Breast epithelium (tissue), 4 donors: ENCODE measurements around the gene UBL3. TPM values are rescaled to one million over a fixed set of nuclear protein-coding genes. Genes with fewer than 3 reads are reported as not detected.

Experiments
- DNase-seq, 2 donors: peaks; one replicate each; pipeline ENCODE4 v3.0.0-alpha.2; 2019; ENCODE audit warnings: low spot score in 2 of 2
- H3K27ac ChIP-seq, 2 donors: fragments of 200-600 bp; sonication (generic) in 1 of 2; one replicate each; pipeline ENCODE4 v1.5.1; 2016 to 2019; ENCODE audit warnings: mild to moderate bottlenecking in 1 of 2
- H3K27me3 ChIP-seq, 2 donors: fragments of 200-600 bp; sonication (generic) in 1 of 2; one replicate each; pipeline versions ENCODE4 v1.5.1 to v1.6.0; 2017 to 2019; ENCODE audit warnings: control low read depth in 1 of 2, mild to moderate bottlenecking in 1 of 2
- H3K36me3 ChIP-seq: fragments of 200-600 bp; one replicate; pipeline ENCODE4 v1.5.1; 2019
- H3K4me1 ChIP-seq, 2 donors: fragments of 200-600 bp; sonication (generic); one replicate each; pipeline ENCODE4 v1.5.1; 2016 to 2019; ENCODE audit warnings: control low read depth in 1 of 2
- H3K4me3 ChIP-seq, 3 donors: fragments of 200-600 bp; sonication (generic); 1 replicate in 2 of 3; 2 replicates in 1 of 3; pipeline ENCODE4 v1.5.1; 2016 to 2019; ENCODE audit warnings: mild to moderate bottlenecking in 3 of 3, moderate library complexity in 2 of 3
- H3K9me3 ChIP-seq, 2 donors: fragments of 200-600 bp; sonication (generic) in 1 of 2; one replicate each; pipeline ENCODE4 v1.5.1; 2016 to 2019; ENCODE audit warnings: control low read depth in 1 of 2
- POLR2A ChIP-seq: fragments of 450-650 bp; IDR thresholded peaks from one replicate; pipeline ENCODE4 v1.6.1; 2016; ENCODE audit warnings: antibody characterized with exemption, mild to moderate bottlenecking, moderate library complexity
- POLR2AphosphoS5 ChIP-seq, 3 donors: sonication (generic); formaldehyde crosslinking; IDR thresholded peaks; one replicate each; pipeline ENCODE4 v1.6.1; 2017; ENCODE audit warnings: antibody characterized with exemption in 3 of 3
- intact Hi-C: fragments of 100-400 bp; cut with DNase I; formaldehyde crosslinking; loops from one replicate; pipeline ENCODE4 v1.15.1; 2023; ENCODE audit warnings: low total_unique reads
- total RNA-seq, 3 donors: library from RNA; depleted of rRNA; stranded (reverse); fragments of >200 nt; gene quantifications; one replicate each; pipeline ENCODE4 v1.1.0, GENCODE V29; 2016
- TF ChIP-seq, protein P1 (sequence below), 3 donors: fragments of 450-650 bp; IDR thresholded peaks; one replicate each; pipeline ENCODE4 v1.5.1; 2016 to 2017; ENCODE audit warnings: antibody characterized with exemption in 3 of 3, mild to moderate bottlenecking in 3 of 3, moderate library complexity in 3 of 3

Gene UBL3
- total RNA-seq, 3 donors from 2014 or later: 32.4 to 60.7 (median 36.6) TPM

DNA sequence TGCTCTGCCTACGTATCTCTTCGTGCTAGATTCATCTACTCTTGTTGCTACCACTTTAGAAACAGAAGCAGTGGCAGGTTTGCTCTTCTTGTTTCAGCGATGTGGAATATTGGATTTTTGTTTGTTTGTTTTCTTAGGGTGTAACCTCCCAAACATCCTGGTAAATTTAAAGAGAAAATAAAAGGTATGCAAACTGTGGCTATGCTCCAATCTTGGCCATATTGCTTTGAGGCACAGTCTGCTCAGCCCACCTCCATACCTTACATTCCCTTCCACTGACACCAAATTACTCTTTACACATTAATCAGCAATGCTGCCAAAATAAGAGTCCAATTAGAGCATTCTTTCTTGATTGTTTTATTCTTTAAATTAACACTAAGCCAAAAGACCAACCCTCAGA, 25.2 kb upstream of the UBL3 start:
- no peaks in the 10 kb centered on the region for H3K27me3 ChIP-seq
- H3K9me3 ChIP-seq: no peaks in the 10 kb centered on the region
- H3K36me3 ChIP-seq: no peaks in the 10 kb centered on the region
- intact Hi-C loops: no loop called here
- H3K27ac ChIP-seq: no peak overlapping the region
- H3K4me1 ChIP-seq: no peaks in the 10 kb centered on the region
- H3K4me3 ChIP-seq: no peak overlapping the region
- no peak for TF ChIP-seq POLR2AphosphoS5 (IDR thresholded peaks at IDR 0.05)
- TF ChIP-seq POLR2A: no peak
- TF ChIP-seq, protein P1, sequence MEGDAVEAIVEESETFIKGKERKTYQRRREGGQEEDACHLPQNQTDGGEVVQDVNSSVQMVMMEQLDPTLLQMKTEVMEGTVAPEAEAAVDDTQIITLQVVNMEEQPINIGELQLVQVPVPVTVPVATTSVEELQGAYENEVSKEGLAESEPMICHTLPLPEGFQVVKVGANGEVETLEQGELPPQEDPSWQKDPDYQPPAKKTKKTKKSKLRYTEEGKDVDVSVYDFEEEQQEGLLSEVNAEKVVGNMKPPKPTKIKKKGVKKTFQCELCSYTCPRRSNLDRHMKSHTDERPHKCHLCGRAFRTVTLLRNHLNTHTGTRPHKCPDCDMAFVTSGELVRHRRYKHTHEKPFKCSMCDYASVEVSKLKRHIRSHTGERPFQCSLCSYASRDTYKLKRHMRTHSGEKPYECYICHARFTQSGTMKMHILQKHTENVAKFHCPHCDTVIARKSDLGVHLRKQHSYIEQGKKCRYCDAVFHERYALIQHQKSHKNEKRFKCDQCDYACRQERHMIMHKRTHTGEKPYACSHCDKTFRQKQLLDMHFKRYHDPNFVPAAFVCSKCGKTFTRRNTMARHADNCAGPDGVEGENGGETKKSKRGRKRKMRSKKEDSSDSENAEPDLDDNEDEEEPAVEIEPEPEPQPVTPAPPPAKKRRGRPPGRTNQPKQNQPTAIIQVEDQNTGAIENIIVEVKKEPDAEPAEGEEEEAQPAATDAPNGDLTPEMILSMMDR (IDR thresholded peaks at IDR 0.05): no peak
- no peak for DNase-seq

DNA sequence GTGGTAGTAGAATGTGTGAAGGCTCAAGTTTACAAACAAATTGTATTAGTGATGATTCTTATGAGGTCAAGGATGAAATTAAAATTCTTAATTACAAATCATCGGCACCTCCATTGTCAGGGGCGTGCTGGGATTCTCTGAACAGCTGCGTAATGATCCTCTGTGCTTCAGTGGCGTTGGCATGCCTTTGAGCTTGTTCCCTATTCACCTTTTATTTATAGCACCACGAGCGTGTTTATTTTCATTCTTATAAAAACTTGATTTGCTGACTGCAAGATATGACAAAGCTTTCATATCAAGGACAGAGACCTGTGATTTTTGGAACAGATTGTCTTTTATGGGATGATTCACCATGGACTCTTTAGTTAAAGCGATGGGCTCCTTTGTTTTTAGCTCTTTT, 18.2 kb upstream of the UBL3 start:
- no peaks in the 10 kb centered on the region for H3K36me3 ChIP-seq
- H3K9me3 ChIP-seq: no peaks in the 10 kb centered on the region
- TF ChIP-seq POLR2A: no peak
- TF ChIP-seq POLR2AphosphoS5 (IDR thresholded peaks at IDR 0.05): no peak
- TF ChIP-seq, protein P1 (IDR thresholded peaks at IDR 0.05): no peak
- H3K27me3 ChIP-seq: no peaks in the 10 kb centered on the region
- no peak overlapping the region for H3K27ac ChIP-seq
- H3K4me1 ChIP-seq: no peaks in the 10 kb centered on the region
- intact Hi-C loops: no loop called here
- no peak overlapping the region for H3K4me3 ChIP-seq
- no peak for DNase-seq

DNA sequence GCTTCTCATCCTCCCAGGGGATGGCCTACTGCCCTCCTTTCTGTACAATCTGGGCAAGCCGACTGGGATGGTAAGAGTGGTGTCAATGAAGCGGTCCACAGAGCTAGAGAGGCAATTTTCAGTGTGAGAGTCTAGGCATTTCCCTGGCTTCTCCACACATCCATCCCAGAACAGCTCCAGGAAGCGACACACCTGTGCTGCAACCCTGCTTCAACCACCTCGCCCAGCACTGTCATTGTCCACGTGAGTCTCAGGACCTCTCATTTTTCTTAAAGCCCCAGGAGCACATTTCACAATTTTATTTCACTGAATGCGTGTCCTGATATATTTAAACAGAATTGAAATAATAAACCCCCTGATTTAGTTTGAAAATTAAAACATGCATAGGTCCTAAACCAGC, 15.5 kb upstream of the UBL3 start:
- intact Hi-C loops: no loop called here
- H3K4me1 ChIP-seq: no peaks in the 10 kb centered on the region
- H3K9me3 ChIP-seq: no peaks in the 10 kb centered on the region
- TF ChIP-seq, protein P1 (IDR thresholded peaks at IDR 0.05): no peak
- no peak for TF ChIP-seq POLR2AphosphoS5 (IDR thresholded peaks at IDR 0.05)
- TF ChIP-seq POLR2A: no peak
- no peak overlapping the region for H3K4me3 ChIP-seq
- no peaks in the 10 kb centered on the region for H3K27me3 ChIP-seq
- no peak overlapping the region for H3K27ac ChIP-seq
- H3K36me3 ChIP-seq: no peaks in the 10 kb centered on the region
- DNase-seq: no peak

DNA sequence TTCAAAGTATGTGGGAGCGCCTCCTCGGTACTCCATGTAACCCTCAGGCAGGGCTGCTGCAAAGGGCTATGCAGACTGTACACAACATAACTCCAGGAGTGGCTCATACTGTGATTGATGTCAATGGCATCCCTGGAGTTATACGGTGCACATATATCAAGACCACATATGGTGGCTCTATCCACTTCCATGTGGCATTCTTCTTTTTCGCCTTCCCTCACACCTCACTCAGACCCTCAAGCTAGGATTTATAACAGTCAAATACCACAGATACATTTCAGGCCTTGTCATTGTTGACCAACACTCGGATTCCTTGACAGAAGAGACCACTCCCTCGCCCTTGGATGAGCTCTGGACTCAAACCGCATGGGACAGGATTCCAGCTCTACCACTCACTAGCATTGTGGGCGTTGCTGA, 11.3 kb upstream of the UBL3 start:
- H3K9me3 ChIP-seq: no peaks in the 10 kb centered on the region
- H3K27ac ChIP-seq: no peak overlapping the region
- no peaks in the 10 kb centered on the region for H3K36me3 ChIP-seq
- intact Hi-C loops: no loop called here
- H3K27me3 ChIP-seq: no peaks in the 10 kb centered on the region
- no peak for DNase-seq
- H3K4me1 ChIP-seq: no peaks in the 10 kb centered on the region
- TF ChIP-seq POLR2A (no peak), POLR2AphosphoS5 (IDR thresholded peaks at IDR 0.05) (no peak)
- TF ChIP-seq, protein P1 (IDR thresholded peaks at IDR 0.05): no peak
- no peak overlapping the region for H3K4me3 ChIP-seq

DNA sequence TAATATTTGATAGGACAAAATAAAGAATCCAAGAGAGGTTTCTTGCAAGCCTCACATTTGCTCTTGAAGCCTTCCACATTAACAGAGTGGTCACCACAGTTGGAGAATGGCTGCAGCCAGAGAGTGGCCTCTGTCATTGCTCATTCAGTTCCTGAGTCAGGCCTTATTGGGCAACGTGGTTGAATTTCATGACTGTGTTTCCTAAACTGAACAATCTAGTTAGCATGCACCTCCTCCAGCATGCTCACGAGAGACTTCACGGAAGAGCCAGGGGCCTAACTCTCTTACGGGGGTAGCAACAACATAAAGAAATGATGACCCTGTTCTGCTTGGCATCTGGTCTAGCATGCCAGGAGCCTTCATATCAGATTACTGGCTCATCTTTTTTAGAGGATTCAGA, 9.6 kb upstream of the UBL3 start:
- no peaks in the 10 kb centered on the region for H3K4me1 ChIP-seq
- intact Hi-C loops: no loop called here
- no peaks in the 10 kb centered on the region for H3K36me3 ChIP-seq
- no peaks in the 10 kb centered on the region for H3K27me3 ChIP-seq
- H3K4me3 ChIP-seq: no peak overlapping the region
- TF ChIP-seq POLR2AphosphoS5 (IDR thresholded peaks at IDR 0.05) (no peak), POLR2A (no peak)
- no peak for DNase-seq
- H3K9me3 ChIP-seq: no peaks in the 10 kb centered on the region
- H3K27ac ChIP-seq: no peak overlapping the region

DNA sequence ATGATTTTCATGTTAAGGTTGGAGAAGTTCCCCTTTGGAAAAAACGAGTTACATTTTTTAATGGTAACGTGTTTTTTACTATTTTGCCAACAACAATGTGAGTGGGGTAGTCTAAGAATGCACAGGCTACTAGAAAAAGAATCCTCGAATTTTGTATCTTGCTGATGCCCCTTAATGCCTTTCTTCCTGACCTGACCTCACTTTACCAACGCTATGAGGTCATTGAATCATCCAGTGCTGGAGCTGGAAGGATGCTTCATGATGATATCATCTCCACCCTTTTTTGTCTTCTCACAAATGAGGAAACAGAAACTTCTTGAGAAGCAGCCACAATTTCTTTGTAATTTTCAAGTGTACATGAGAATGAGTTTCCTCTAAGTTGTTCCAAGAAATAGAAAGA, 8.2 kb upstream of the UBL3 start:
- intact Hi-C loops: no loop called here
- H3K9me3 ChIP-seq: no peaks in the 10 kb centered on the region
- H3K27me3 ChIP-seq: no peaks in the 10 kb centered on the region
- no peaks in the 10 kb centered on the region for H3K4me1 ChIP-seq
- TF ChIP-seq POLR2AphosphoS5 (IDR thresholded peaks at IDR 0.05) (no peak), POLR2A (no peak)
- no peak overlapping the region for H3K27ac ChIP-seq
- DNase-seq: no peak
- no peaks in the 10 kb centered on the region for H3K36me3 ChIP-seq
- no peak overlapping the region for H3K4me3 ChIP-seq
